ENCODE results near the gene IQCK. TPM values are rescaled to one million over a fixed set of nuclear protein-coding genes. Genes with fewer than 3 reads are reported as not detected.

IQCK gene
- total RNA-seq, 1 experiment from 2014 or later = 15.5 TPM

DNA sequence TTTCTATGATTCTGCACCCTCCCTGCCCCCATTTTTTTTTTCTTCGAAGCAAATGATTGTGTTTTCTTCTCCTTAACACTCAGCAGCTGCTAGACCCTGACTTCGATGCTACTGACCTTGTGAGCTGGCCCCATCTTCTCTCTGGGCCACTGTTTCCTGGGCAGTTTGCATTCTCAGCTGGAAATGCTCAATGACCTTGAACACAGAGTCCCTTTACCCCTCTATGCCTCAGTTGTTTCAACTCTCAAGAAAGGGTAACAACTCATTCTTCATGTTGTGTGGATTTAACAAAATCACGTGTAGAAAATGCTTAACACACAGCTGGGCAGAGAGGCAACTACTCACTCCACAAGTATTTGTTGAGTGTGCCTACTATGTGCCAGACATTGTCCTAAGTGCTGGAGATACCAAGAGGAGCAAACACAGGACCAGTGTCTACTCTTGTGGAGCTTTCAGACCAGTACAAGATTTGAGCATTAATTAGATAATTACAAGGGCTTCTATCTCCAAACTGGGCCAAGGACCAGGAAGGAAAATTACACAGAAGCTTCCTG lies 66.2 kb downstream of the IQCK start:
- Histone ChIP-seq H3K9me3 (ENCODE audit: control insufficient read depth, insufficient read depth, low read depth, low read length) (no peaks in the 10 kb centered on the region), H3K27ac (ENCODE audit: low read length) (no peak overlapping the region), H3K4me1 (ENCODE audit: control insufficient read depth, insufficient read depth, low read length) (no peaks in the 10 kb centered on the region), H3K27me3 (ENCODE audit: control insufficient read depth, insufficient read depth, low read length) (no peaks in the 10 kb centered on the region), H3K4me3 (ENCODE audit: low read depth in 2 of 2, low read length in 2 of 2) (no peak overlapping the region), H3K36me3 (ENCODE audit: control insufficient read depth, insufficient read depth, low read length) (no peaks in the 10 kb centered on the region)
- ChIA-PET CTCF (no interaction called here), POLR2A (no interaction called here)
- intact Hi-C loops (cut with micrococcal nuclease; ENCODE audit: unreplicated experiment) (no loop called here), in situ Hi-C loops (cut with HindIII; ENCODE audit: low pct_unique_long_range_greater_than_20kb, low sequenced_read_pairs) (no loop called here)
- no peak for TF ChIP-seq POLR2AphosphoS5 (IDR thresholded peaks at IDR 0.05; ENCODE audit: low read depth, low read length)
- TF ChIP-seq, protein P1, sequence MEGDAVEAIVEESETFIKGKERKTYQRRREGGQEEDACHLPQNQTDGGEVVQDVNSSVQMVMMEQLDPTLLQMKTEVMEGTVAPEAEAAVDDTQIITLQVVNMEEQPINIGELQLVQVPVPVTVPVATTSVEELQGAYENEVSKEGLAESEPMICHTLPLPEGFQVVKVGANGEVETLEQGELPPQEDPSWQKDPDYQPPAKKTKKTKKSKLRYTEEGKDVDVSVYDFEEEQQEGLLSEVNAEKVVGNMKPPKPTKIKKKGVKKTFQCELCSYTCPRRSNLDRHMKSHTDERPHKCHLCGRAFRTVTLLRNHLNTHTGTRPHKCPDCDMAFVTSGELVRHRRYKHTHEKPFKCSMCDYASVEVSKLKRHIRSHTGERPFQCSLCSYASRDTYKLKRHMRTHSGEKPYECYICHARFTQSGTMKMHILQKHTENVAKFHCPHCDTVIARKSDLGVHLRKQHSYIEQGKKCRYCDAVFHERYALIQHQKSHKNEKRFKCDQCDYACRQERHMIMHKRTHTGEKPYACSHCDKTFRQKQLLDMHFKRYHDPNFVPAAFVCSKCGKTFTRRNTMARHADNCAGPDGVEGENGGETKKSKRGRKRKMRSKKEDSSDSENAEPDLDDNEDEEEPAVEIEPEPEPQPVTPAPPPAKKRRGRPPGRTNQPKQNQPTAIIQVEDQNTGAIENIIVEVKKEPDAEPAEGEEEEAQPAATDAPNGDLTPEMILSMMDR (IDR thresholded peaks at IDR 0.05) = no peak
- no peak for TF ChIP-seq TCF7L2 (IDR thresholded peaks at IDR 0.05; ENCODE audit: low read depth, low read length)
- TF ChIP-seq SIN3A (IDR thresholded peaks at IDR 0.05; ENCODE audit: borderline replicate concordance, insufficient read depth, low read depth, low read length) = no peak
- TF ChIP-seq, protein P2, sequence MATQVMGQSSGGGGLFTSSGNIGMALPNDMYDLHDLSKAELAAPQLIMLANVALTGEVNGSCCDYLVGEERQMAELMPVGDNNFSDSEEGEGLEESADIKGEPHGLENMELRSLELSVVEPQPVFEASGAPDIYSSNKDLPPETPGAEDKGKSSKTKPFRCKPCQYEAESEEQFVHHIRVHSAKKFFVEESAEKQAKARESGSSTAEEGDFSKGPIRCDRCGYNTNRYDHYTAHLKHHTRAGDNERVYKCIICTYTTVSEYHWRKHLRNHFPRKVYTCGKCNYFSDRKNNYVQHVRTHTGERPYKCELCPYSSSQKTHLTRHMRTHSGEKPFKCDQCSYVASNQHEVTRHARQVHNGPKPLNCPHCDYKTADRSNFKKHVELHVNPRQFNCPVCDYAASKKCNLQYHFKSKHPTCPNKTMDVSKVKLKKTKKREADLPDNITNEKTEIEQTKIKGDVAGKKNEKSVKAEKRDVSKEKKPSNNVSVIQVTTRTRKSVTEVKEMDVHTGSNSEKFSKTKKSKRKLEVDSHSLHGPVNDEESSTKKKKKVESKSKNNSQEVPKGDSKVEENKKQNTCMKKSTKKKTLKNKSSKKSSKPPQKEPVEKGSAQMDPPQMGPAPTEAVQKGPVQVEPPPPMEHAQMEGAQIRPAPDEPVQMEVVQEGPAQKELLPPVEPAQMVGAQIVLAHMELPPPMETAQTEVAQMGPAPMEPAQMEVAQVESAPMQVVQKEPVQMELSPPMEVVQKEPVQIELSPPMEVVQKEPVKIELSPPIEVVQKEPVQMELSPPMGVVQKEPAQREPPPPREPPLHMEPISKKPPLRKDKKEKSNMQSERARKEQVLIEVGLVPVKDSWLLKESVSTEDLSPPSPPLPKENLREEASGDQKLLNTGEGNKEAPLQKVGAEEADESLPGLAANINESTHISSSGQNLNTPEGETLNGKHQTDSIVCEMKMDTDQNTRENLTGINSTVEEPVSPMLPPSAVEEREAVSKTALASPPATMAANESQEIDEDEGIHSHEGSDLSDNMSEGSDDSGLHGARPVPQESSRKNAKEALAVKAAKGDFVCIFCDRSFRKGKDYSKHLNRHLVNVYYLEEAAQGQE (IDR thresholded peaks at IDR 0.05; ENCODE audit: insufficient read depth in 1 of 2, low read depth in 2 of 2, low read length in 1 of 2) = no peak
- no TSS peak for BruUV-seq (replicated peaks)
- no peak for ATAC-seq
- DNase-seq (ENCODE audit: low read depth, low spot score) = no peak

DNA sequence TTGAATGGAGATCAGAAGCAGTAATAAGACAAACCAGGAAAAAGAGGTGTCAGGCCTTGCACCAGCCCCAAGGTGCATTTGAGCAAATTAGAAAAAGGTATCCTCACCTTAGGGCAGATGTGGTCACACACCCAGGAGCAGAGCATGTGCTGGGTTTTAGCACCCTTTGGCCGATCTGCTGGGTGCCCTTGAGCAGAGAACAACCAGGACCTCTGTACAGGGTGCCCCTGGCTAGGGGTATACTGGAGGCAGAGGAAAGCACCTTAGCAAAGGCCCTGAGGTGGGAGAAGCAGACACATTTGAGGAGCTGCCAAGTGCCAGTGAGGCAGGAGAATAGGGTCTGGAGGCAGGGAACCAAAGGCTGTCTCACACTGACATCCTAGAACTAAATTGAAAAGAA lies 67.0 kb downstream of the IQCK start:
- no peaks in the 10 kb centered on the region for H3K36me3 ChIP-seq (ENCODE audit: control insufficient read depth, insufficient read depth, low read length)
- H3K4me3 ChIP-seq (ENCODE audit: low read depth in 2 of 2, low read length in 2 of 2) = no peak overlapping the region
- TF ChIP-seq SIN3A (IDR thresholded peaks at IDR 0.05; ENCODE audit: borderline replicate concordance, insufficient read depth, low read depth, low read length) (no peak), TCF7L2 (IDR thresholded peaks at IDR 0.05; ENCODE audit: low read depth, low read length) (no peak), POLR2AphosphoS5 (IDR thresholded peaks at IDR 0.05; ENCODE audit: low read depth, low read length) (no peak)
- TF ChIP-seq, protein P1 (IDR thresholded peaks at IDR 0.05) = no peak
- TF ChIP-seq, protein P2 (IDR thresholded peaks at IDR 0.05; ENCODE audit: insufficient read depth in 1 of 2, low read depth in 2 of 2, low read length in 1 of 2) = no peak
- intact Hi-C loops (cut with micrococcal nuclease; ENCODE audit: unreplicated experiment) (no loop called here), in situ Hi-C loops (cut with HindIII; ENCODE audit: low pct_unique_long_range_greater_than_20kb, low sequenced_read_pairs) (no loop called here)
- no TSS peak for BruUV-seq (replicated peaks)
- ChIA-PET CTCF (no interaction called here), POLR2A (no interaction called here)
- no peaks in the 10 kb centered on the region for H3K27me3 ChIP-seq (ENCODE audit: control insufficient read depth, insufficient read depth, low read length)
- no peak overlapping the region for H3K27ac ChIP-seq (ENCODE audit: low read length)
- ATAC-seq = no peak
- no peaks in the 10 kb centered on the region for H3K4me1 ChIP-seq (ENCODE audit: control insufficient read depth, insufficient read depth, low read length)
- DNase-seq (ENCODE audit: low read depth, low spot score) = no peak
- no peaks in the 10 kb centered on the region for H3K9me3 ChIP-seq (ENCODE audit: control insufficient read depth, insufficient read depth, low read depth, low read length)

Measured in Panc1 (cell line).